GM12892 (cell line): ENCODE data around the gene SEPTIN5.

ENCODE experiments used
- POLR2A ChIP-seq: IDR thresholded peaks from 2 replicates; pipeline ENCODE4 v1.6.1; 2011; ENCODE audit warnings: low read depth, low read length, control low read depth
- POLR2AphosphoS5 ChIP-seq: IDR thresholded peaks from 2 replicates; pipeline ENCODE4 v1.6.1; 2011; ENCODE audit warnings: low read depth, low read length, control low read depth

DNA sequence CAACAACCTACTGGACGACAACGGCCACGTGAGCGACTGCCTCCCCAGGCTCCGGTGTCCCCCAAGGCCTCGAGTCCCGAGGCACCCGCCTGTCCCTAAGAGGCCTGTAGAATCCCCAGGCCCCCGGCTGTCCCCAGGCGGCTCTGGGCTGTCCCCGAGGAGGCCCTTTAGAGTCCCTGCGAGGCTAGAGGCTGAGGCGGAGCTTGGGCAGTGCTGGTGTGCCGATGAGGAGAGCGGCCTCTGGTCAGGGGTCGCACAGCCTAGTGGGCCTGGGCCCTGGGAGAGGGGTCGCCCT is 49.9 kb downstream of the SEPTIN5 start:
- TF ChIP-seq POLR2AphosphoS5 (no peak), POLR2A (no peak)
